ENCODE measurements around the gene CACNA2D1. TPM values are rescaled to one million over a fixed set of nuclear protein-coding genes. Genes with fewer than 3 reads are reported as not detected.

Gene CACNA2D1
- total RNA-seq, 1 experiment from 2014 or later, result 0.77 TPM

DNA sequence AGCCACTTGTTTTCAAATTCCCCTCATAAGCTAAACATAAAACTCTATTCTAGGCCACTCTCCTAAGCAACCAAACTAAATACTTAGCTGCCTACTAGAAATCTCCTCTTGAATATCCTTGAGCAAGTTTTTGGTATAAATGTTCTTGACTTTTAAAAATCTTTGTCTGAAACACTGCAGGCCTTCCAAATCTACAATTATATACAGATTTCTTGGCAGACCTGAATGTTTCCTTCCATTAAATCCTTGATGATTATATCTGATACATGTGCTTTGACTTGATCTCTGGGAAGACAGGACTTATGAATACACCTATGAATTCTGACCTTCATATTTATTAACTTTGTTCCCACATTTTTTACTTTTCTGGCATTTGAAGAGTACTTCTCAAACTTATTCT, 314.5 kb downstream of the CACNA2D1 start:
- CTCF ChIA-PET, result no interaction called here
- no peaks in the 10 kb centered on the region for H3K27me3 ChIP-seq (ENCODE audit: low read length)
- intact Hi-C loops (cut with micrococcal nuclease), result no loop called here
- TF ChIP-seq EZH2 (IDR thresholded peaks at IDR 0.05; ENCODE audit: low read length, unreplicated experiment) (no peak), EZH2phosphoT487 (IDR thresholded peaks at IDR 0.05; ENCODE audit: borderline replicate concordance, low read length) (no peak)
- TF ChIP-seq, protein P1, sequence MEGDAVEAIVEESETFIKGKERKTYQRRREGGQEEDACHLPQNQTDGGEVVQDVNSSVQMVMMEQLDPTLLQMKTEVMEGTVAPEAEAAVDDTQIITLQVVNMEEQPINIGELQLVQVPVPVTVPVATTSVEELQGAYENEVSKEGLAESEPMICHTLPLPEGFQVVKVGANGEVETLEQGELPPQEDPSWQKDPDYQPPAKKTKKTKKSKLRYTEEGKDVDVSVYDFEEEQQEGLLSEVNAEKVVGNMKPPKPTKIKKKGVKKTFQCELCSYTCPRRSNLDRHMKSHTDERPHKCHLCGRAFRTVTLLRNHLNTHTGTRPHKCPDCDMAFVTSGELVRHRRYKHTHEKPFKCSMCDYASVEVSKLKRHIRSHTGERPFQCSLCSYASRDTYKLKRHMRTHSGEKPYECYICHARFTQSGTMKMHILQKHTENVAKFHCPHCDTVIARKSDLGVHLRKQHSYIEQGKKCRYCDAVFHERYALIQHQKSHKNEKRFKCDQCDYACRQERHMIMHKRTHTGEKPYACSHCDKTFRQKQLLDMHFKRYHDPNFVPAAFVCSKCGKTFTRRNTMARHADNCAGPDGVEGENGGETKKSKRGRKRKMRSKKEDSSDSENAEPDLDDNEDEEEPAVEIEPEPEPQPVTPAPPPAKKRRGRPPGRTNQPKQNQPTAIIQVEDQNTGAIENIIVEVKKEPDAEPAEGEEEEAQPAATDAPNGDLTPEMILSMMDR (conservative IDR thresholded peaks at IDR 0.05; ENCODE audit: low read depth, low read length), result no peak
- H4K20me1 ChIP-seq (ENCODE audit: low read length), result no peaks in the 10 kb centered on the region
- POLR2A ChIA-PET (ENCODE audit: unreplicated experiment), result no interaction called here
- H2AFZ ChIP-seq (ENCODE audit: low read length), result no peak overlapping the region
- peaks cover 9% of the 10 kb centered on the region; the same call in 1 of the 2 replicates for H3K9me3 ChIP-seq (ENCODE audit: low read length)
- no peak overlapping the region for H3K9ac ChIP-seq (ENCODE audit: low read length)
- H3K4me1 ChIP-seq (ENCODE audit: insufficient read depth, low read length), result peaks cover 7% of the 10 kb centered on the region; the same call in 1 of the 2 replicates
- H3K36me3 ChIP-seq (ENCODE audit: low read depth, low read length), result no peaks in the 10 kb centered on the region
- DNase-seq (no peak), ATAC-seq (no peak)
- H3F3A ChIP-seq (ENCODE audit: low read length, unreplicated experiment), result no peaks in the 10 kb centered on the region
- no peak overlapping the region for H3K4me2 ChIP-seq (ENCODE audit: low read length)
- H3K79me2 ChIP-seq (ENCODE audit: low read length), result no peaks in the 10 kb centered on the region
- no peaks in the 10 kb centered on the region for H3K9me2 ChIP-seq (replicated peaks; ENCODE audit: low read length)
- H3K27ac ChIP-seq (ENCODE audit: low read length), result no peak overlapping the region
- BruUV-seq (replicated peaks), result no TSS peak
- H3K4me3 ChIP-seq (ENCODE audit: low read length), result no peak overlapping the region

GRCh38 chr7:82128546-82128945, 315.0 kb downstream of the CACNA2D1 start:
- ChIA-PET CTCF (no interaction called here), POLR2A (ENCODE audit: unreplicated experiment) (no interaction called here)
- Histone ChIP-seq H2AFZ (ENCODE audit: low read length) (no peak overlapping the region), H3K4me2 (ENCODE audit: low read length) (no peak overlapping the region), H3K9me3 (ENCODE audit: low read length) (peaks cover 9% of the 10 kb centered on the region; the same call in 1 of the 2 replicates), H3K9ac (ENCODE audit: low read length) (no peak overlapping the region), H4K20me1 (ENCODE audit: low read length) (no peaks in the 10 kb centered on the region), H3K4me1 (ENCODE audit: insufficient read depth, low read length) (peaks cover 7% of the 10 kb centered on the region; the same call in 1 of the 2 replicates), H3K27me3 (ENCODE audit: low read length) (no peaks in the 10 kb centered on the region), H3F3A (ENCODE audit: low read length, unreplicated experiment) (no peaks in the 10 kb centered on the region), H3K27ac (ENCODE audit: low read length) (no peak overlapping the region), H3K9me2 (replicated peaks; ENCODE audit: low read length) (no peaks in the 10 kb centered on the region), H3K4me3 (ENCODE audit: low read length) (no peak overlapping the region), H3K79me2 (ENCODE audit: low read length) (no peaks in the 10 kb centered on the region), H3K36me3 (ENCODE audit: low read depth, low read length) (no peaks in the 10 kb centered on the region)
- intact Hi-C loops (cut with micrococcal nuclease), result no loop called here
- ATAC-seq, result no peak
- BruUV-seq (replicated peaks), result no TSS peak
- no peak for DNase-seq
- TF ChIP-seq EZH2phosphoT487 (IDR thresholded peaks at IDR 0.05; ENCODE audit: borderline replicate concordance, low read length), result no peak
- TF ChIP-seq EZH2 (IDR thresholded peaks at IDR 0.05; ENCODE audit: low read length, unreplicated experiment), result no peak
- TF ChIP-seq, protein P1 (conservative IDR thresholded peaks at IDR 0.05; ENCODE audit: low read depth, low read length), result no peak

DNA sequence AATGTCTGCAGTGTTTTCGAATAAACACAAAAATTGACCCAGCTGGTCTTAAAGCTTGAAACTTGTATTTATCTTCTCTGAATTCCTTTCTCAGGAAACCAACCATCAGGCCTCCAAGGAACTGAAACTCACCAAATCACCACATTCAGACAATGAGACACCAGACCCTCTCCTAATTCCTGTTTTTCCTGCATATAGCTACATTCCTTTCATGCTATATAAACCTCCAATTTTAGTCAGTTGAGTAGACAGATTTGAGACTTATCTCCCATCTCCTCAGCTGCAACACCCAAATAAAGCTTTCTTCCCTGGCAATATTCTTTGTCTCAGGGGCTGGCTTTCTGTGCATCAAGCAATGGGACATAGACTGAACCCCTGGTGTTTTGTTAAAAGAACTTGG, 317.0 kb downstream of the CACNA2D1 start:
- Histone ChIP-seq H3K27me3 (ENCODE audit: low read length) (no peaks in the 10 kb centered on the region), H4K20me1 (ENCODE audit: low read length) (no peaks in the 10 kb centered on the region), H3K27ac (ENCODE audit: low read length) (no peak overlapping the region), H3K79me2 (ENCODE audit: low read length) (no peaks in the 10 kb centered on the region), H3K9me2 (replicated peaks; ENCODE audit: low read length) (no peaks in the 10 kb centered on the region), H3K4me3 (ENCODE audit: low read length) (no peak overlapping the region), H3K4me2 (ENCODE audit: low read length) (no peak overlapping the region), H3K4me1 (ENCODE audit: insufficient read depth, low read length) (peaks cover 6% of the 10 kb centered on the region; the same call in 1 of the 2 replicates), H3K9me3 (ENCODE audit: low read length) (peaks cover 9% of the 10 kb centered on the region; the same call in 1 of the 2 replicates), H3K36me3 (ENCODE audit: low read depth, low read length) (no peaks in the 10 kb centered on the region), H2AFZ (ENCODE audit: low read length) (no peak overlapping the region), H3F3A (ENCODE audit: low read length, unreplicated experiment) (no peaks in the 10 kb centered on the region), H3K9ac (ENCODE audit: low read length) (no peak overlapping the region)
- intact Hi-C loops (cut with micrococcal nuclease), result no loop called here
- DNase-seq (no peak), ATAC-seq (no peak)
- POLR2A ChIA-PET (ENCODE audit: unreplicated experiment), result no interaction called here
- CTCF ChIA-PET, result no interaction called here
- TF ChIP-seq EZH2 (IDR thresholded peaks at IDR 0.05; ENCODE audit: low read length, unreplicated experiment) (no peak), EZH2phosphoT487 (IDR thresholded peaks at IDR 0.05; ENCODE audit: borderline replicate concordance, low read length) (no peak)
- TF ChIP-seq, protein P1 (conservative IDR thresholded peaks at IDR 0.05; ENCODE audit: low read depth, low read length), result no peak
- BruUV-seq (replicated peaks), result no TSS peak

Measured in PC-3 (cell line).